ENCODE data around the gene KPTN. TPM values are rescaled to one million over a fixed set of nuclear protein-coding genes. Genes with fewer than 3 reads are reported as not detected.

KPTN gene
- total RNA-seq, 1 experiment from 2014 or later: 23.8 TPM

DNA sequence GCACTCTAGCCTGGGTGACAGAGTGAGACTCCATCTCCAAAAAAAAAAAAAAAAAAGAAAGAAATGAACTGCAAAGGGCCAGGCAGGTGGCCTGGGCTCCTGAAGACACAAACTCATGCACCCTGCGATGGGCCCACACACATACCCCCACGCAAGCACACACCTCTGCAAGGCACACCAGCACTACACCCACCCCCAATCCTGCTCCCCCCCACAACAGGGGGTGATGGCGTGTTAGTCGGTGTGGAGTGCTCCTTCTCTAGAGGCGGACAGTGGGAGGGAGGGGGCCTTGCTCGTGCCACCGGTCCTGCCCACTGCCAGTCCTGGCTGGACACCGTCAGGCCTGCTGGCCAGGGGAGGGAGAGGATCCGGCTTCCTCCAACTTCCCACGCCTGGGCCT is 10.7 kb downstream of the KPTN start (continued):
- no peak for TF ChIP-seq EZH2 (IDR thresholded peaks at IDR 0.05)
- TF ChIP-seq TCF7L2 (IDR thresholded peaks at IDR 0.05; ENCODE audit: borderline replicate concordance, extremely low read depth, insufficient read depth, insufficient read length): no peak
- TF ChIP-seq CBX3 (IDR thresholded peaks at IDR 0.05; ENCODE audit: low read depth): no peak

DNA sequence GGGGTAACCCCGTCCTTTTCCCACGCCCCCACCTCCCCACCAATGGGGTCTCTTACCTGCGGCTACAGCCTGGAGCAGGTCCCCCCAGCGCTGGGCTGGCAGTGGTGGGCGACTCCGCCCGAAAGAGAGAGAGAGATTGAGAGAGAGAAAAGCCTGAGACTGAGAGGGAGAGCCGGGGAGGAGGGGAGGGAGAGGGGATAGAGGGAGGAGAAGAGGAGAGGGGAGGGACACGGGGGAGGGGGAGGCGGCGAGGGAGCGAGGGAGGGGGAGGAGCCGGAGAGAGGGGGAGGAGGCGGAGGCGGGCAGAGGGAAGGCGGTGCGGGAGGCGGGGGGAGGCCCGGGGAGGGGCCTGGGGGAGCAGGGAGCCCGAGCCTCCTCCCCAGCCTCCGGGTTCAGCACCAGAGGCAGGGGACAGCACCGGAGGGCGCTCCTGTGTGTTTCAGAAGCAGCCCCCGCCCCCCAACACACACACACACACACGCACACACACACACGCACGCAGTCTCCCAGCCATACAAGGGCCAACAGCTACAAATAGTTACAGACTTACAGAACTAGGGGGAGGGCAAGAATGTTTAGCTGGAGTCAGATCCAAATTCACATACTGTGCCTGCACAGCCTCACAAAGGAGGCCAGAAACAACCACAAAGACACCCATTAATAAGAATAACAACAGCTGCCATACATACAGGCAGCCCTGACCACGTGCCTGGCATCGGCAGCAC is 12.1 kb downstream of the KPTN start, which contains the start of gene SLC8A2:
SLC8A2 (minus strand) TSS at position 161 of the 725 bp plus-strand sequence. CDS start 5,490 bp downstream, outside the sequence.
- intact Hi-C loops (cut with micrococcal nuclease): no loop called here
- ChIA-PET POLR2A (no interaction called here), RAD21 (ENCODE audit: low non-redundant PET in 1 of 2, low total read pairs in 2 of 2, uncharacterized antibody in 2 of 2, unreplicated experiment in 2 of 2) (no interaction called here), CTCF (no interaction called here)
- no TSS peak for BruUV-seq (replicated peaks)
- Histone ChIP-seq H2AFZ (ENCODE audit: low read depth, low read length, poor library complexity, severe bottlenecking) (no peak within 1 kb of the TSS), H3K4me3 (replicated peaks in 1 of 2; ENCODE audit: low read depth in 1 of 2, low read length in 2 of 2) (no peak within 1 kb of the TSS), H3K9me3 (ENCODE audit: control insufficient read depth in 1 of 2, insufficient read depth in 1 of 2, low read depth in 1 of 2, low read length in 2 of 2) (no peaks in the 10 kb centered on the region), H3K9ac (ENCODE audit: low read length) (no peak within 1 kb of the TSS), H4K20me1 (ENCODE audit: insufficient read depth) (no peaks in the 10 kb centered on the region), H3K79me2 (ENCODE audit: insufficient read depth, low read length) (no peaks in the 10 kb centered on the region), H3K4me2 (ENCODE audit: low read length) (peak within 1 kb of the TSS; percentile 51), H3K27ac (ENCODE audit: low read depth, low read length) (no peak within 1 kb of the TSS), H3K27me3 (ENCODE audit: insufficient read depth, low read length) (peaks cover 33% of the 10 kb centered on the region), H3K9me2 (ENCODE audit: insufficient read depth) (no peaks in the 10 kb centered on the region), H3K36me3 (ENCODE audit: control insufficient read depth in 1 of 2, insufficient read depth in 2 of 2, low read length in 2 of 2) (no peaks in the 10 kb centered on the region), H3K4me1 (ENCODE audit: control insufficient read depth in 1 of 2, insufficient read depth in 2 of 2, low read length in 2 of 2) (peaks cover 0 to 15% of the 10 kb centered on the region in 2 experiments; a peak in 3 of 4 replicates)
- TF ChIP-seq CBX3 (IDR thresholded peaks at IDR 0.05; ENCODE audit: low read depth) (peak; percentile 20; the same call in 1 of the 2 replicates), TCF7L2 (IDR thresholded peaks at IDR 0.05; ENCODE audit: borderline replicate concordance, extremely low read depth, insufficient read depth, insufficient read length) (peak; percentile 20), POLR2AphosphoS5 (IDR thresholded peaks at IDR 0.05; ENCODE audit: low read depth, low read length) (no peak), ZNF274 (IDR thresholded peaks at IDR 0.05; ENCODE audit: low read depth, low read length) (no peak)
- TF ChIP-seq, protein P1, sequence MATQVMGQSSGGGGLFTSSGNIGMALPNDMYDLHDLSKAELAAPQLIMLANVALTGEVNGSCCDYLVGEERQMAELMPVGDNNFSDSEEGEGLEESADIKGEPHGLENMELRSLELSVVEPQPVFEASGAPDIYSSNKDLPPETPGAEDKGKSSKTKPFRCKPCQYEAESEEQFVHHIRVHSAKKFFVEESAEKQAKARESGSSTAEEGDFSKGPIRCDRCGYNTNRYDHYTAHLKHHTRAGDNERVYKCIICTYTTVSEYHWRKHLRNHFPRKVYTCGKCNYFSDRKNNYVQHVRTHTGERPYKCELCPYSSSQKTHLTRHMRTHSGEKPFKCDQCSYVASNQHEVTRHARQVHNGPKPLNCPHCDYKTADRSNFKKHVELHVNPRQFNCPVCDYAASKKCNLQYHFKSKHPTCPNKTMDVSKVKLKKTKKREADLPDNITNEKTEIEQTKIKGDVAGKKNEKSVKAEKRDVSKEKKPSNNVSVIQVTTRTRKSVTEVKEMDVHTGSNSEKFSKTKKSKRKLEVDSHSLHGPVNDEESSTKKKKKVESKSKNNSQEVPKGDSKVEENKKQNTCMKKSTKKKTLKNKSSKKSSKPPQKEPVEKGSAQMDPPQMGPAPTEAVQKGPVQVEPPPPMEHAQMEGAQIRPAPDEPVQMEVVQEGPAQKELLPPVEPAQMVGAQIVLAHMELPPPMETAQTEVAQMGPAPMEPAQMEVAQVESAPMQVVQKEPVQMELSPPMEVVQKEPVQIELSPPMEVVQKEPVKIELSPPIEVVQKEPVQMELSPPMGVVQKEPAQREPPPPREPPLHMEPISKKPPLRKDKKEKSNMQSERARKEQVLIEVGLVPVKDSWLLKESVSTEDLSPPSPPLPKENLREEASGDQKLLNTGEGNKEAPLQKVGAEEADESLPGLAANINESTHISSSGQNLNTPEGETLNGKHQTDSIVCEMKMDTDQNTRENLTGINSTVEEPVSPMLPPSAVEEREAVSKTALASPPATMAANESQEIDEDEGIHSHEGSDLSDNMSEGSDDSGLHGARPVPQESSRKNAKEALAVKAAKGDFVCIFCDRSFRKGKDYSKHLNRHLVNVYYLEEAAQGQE (IDR thresholded peaks at IDR 0.05; ENCODE audit: low read depth): peak; percentile 89
- ATAC-seq (peak; percentile 85), DNase-seq (ENCODE audit: low read depth, low spot score) (peak; percentile 35)

Measured in HCT116 (cell line).